H1 (cell line): Measurements from ENCODE around the gene MACROD2. TPM values are rescaled to one million over a fixed set of nuclear protein-coding genes. Genes with fewer than 3 reads are reported as not detected.

Experiments
- CTCF ChIA-PET: fragments of 300-600 bp; sonication (Branson Sonifier 250); formaldehyde crosslinking; loops from one replicate; lab custom pipeline; 2021; ENCODE audit not compliant: partially characterized antibody; lab: Charles Lee
- POLR2A ChIA-PET: fragments of 300-600 bp; sonication (Branson Sonifier 250); formaldehyde crosslinking; loops from one replicate; lab custom pipeline; 2021; ENCODE audit warnings: inconsistent platforms; ENCODE audit not compliant: partially characterized antibody; lab: Charles Lee
- DNase-seq, 2 experiments: peaks; one replicate each; pipeline versions ENCODE4 v3.0.0 to v3.0.0-alpha.2; 2010 to 2022; ENCODE audit warnings: low spot score in 2 of 2, low read depth in 1 of 2, mixed read lengths in 1 of 2
- FAIRE-seq: peaks from 2 replicates; lab custom pipeline; 2011; peaks lifted over from hg19 to GRCh38; lab: Jason Lieb, UNC
- H2AFZ ChIP-seq: 2 replicates; pipeline ENCODE4 v1.8.1; 2012; ENCODE audit warnings: low read length, inconsistent platforms
- H2AK5ac ChIP-seq: 2 replicates; pipeline ENCODE4 v1.6.1; 2013; ENCODE audit warnings: low read depth, low read length
- H2BK120ac ChIP-seq: replicated peaks from 2 replicates; pipeline ENCODE3; 2013; ENCODE audit warnings: low read depth, low read length, inconsistent platforms
- H2BK12ac ChIP-seq: 2 replicates; pipeline ENCODE4 v1.6.1; 2013; ENCODE audit warnings: low read depth, low read length
- H2BK15ac ChIP-seq: 2 replicates; pipeline ENCODE4 v1.6.1; 2013; ENCODE audit warnings: low read length
- H2BK20ac ChIP-seq: 2 replicates; pipeline ENCODE4 v1.6.1; 2013; ENCODE audit warnings: low read length
- H2BK5ac ChIP-seq: 2 replicates; pipeline ENCODE4 v1.6.1; 2013; ENCODE audit warnings: low read depth, low read length
- H3K14ac ChIP-seq: 2 replicates; pipeline ENCODE4 v1.6.1; 2013; ENCODE audit warnings: inconsistent platforms; ENCODE audit not compliant: insufficient read length
- H3K18ac ChIP-seq: 2 replicates; pipeline ENCODE4 v1.6.1; 2013; ENCODE audit warnings: low read length; ENCODE audit errors: extremely low read depth
- H3K23ac ChIP-seq: 2 replicates; pipeline ENCODE4 v1.6.1; 2013; ENCODE audit warnings: inconsistent platforms; ENCODE audit not compliant: insufficient read length
- H3K23me2 ChIP-seq: 2 replicates; pipeline ENCODE4 v1.6.1; 2013; ENCODE audit warnings: low read depth, low read length
- H3K27ac ChIP-seq: 2 replicates; pipeline ENCODE4 v1.6.1; 2011; ENCODE audit warnings: low read depth, low read length, inconsistent platforms
- H3K27me3 ChIP-seq, 4 experiments: replicated peaks in 1 of 4; 1 replicate in 1 of 4; 2 replicates in 3 of 4; pipeline versions ENCODE4 v1.6.1 to v1.8.1; 2011 to 2013; ENCODE audit warnings: low read length in 3 of 4, mild to moderate bottlenecking in 3 of 4, inconsistent platforms in 2 of 4, mixed read lengths in 2 of 4, moderate library complexity in 1 of 4; ENCODE audit not compliant: control insufficient read depth in 3 of 4, insufficient read depth in 3 of 4; ENCODE audit errors: extremely low read depth in 1 of 4
- H3K36me3 ChIP-seq, 4 experiments: 2 replicates each; pipeline versions ENCODE4 v1.6.1 to v1.8.1; 2011 to 2013; ENCODE audit warnings: mild to moderate bottlenecking in 4 of 4, low read length in 3 of 4, moderate library complexity in 2 of 4, control low read depth in 1 of 4, inconsistent platforms in 1 of 4; ENCODE audit not compliant: insufficient read depth in 4 of 4, control insufficient read depth in 2 of 4
- H3K4ac ChIP-seq: replicated peaks from 2 replicates; pipeline ENCODE3; 2013; ENCODE audit warnings: low read length, low read depth, mixed read lengths, inconsistent platforms; ENCODE audit not compliant: insufficient read length
- H3K4me1 ChIP-seq, 4 experiments: replicated peaks in 1 of 4; 1 replicate in 1 of 4; 2 replicates in 3 of 4; pipeline versions ENCODE4 v1.6.1 to v1.8.1; 2011 to 2013; ENCODE audit warnings: low read length in 3 of 4, inconsistent platforms in 2 of 4, mixed read lengths in 1 of 4; ENCODE audit not compliant: insufficient read depth in 4 of 4, control insufficient read depth in 3 of 4
- H3K4me2 ChIP-seq, 2 experiments: 2 replicates each; pipeline versions ENCODE4 v1.6.1 to v1.8.1; 2011 to 2013; ENCODE audit warnings: low read depth in 2 of 2, low read length in 2 of 2, control low read depth in 1 of 2, inconsistent platforms in 1 of 2, mild to moderate bottlenecking in 1 of 2; ENCODE audit not compliant: insufficient read depth in 1 of 2
- H3K4me3 ChIP-seq, 4 experiments: fragments of 200-600, 300-600 bp in 1 of 4; sonication (generic), shearing (Covaris generic), sonication (Bioruptor Twin) in 1 of 4; 2 replicates each; pipeline versions ENCODE4 v1.5.1 to v1.8.1; 2011 to 2016; ENCODE audit warnings: low read length in 4 of 4, low read depth in 3 of 4, control low read depth in 2 of 4, inconsistent platforms in 2 of 4, mild to moderate bottlenecking in 2 of 4, mixed read lengths in 1 of 4, moderate library complexity in 1 of 4; ENCODE audit not compliant: insufficient read depth in 2 of 4; ENCODE audit errors: extremely low read depth in 1 of 4
- H3K56ac ChIP-seq: replicated peaks from 2 replicates; pipeline ENCODE3; 2013; ENCODE audit warnings: low read depth, mild to moderate bottlenecking, mixed read lengths, low read length, inconsistent platforms; ENCODE audit not compliant: insufficient read length
- H3K79me1 ChIP-seq: 2 replicates; pipeline ENCODE4 v1.6.1; 2013; ENCODE audit warnings: low read depth, low read length, control low read depth
- H3K79me2 ChIP-seq, 2 experiments: 2 replicates each; pipeline versions ENCODE4 v1.6.1 to v1.8.1; 2012 to 2013; ENCODE audit warnings: low read length in 2 of 2, mild to moderate bottlenecking in 2 of 2, inconsistent platforms in 1 of 2; ENCODE audit not compliant: insufficient read depth in 2 of 2, control insufficient read depth in 1 of 2
- H3K9ac ChIP-seq, 4 experiments: replicated peaks in 1 of 4; 1 replicate in 1 of 4; 2 replicates in 3 of 4; pipeline versions ENCODE4 v1.6.1 to v1.8.1; 2011 to 2013; ENCODE audit warnings: low read depth in 3 of 4, low read length in 3 of 4, control low read depth in 2 of 4, mild to moderate bottlenecking in 2 of 4, moderate library complexity in 2 of 4, inconsistent platforms in 1 of 4; ENCODE audit errors: extremely low read depth in 1 of 4
- H3K9me3 ChIP-seq, 2 experiments: 2 replicates each; pipeline versions ENCODE4 v1.6.1 to v1.8.1; 2012 to 2013; ENCODE audit warnings: mild to moderate bottlenecking in 2 of 2, moderate library complexity in 2 of 2, control low read depth in 1 of 2, inconsistent platforms in 1 of 2, low read depth in 1 of 2, low read length in 1 of 2, mixed read lengths in 1 of 2; ENCODE audit not compliant: insufficient read depth in 2 of 2
- H4K20me1 ChIP-seq, 2 experiments: replicated peaks in 1 of 2; 2 replicates each; pipeline versions ENCODE3 to v1.8.1; 2011 to 2013; ENCODE audit warnings: inconsistent platforms in 2 of 2, low read length in 2 of 2, mild to moderate bottlenecking in 1 of 2; ENCODE audit not compliant: insufficient read depth in 2 of 2, control insufficient read depth in 1 of 2
- H4K5ac ChIP-seq: 2 replicates; pipeline ENCODE4 v1.6.1; 2013; ENCODE audit warnings: low read length, low read depth, mixed read lengths, inconsistent platforms; ENCODE audit not compliant: insufficient read length
- H4K8ac ChIP-seq: 2 replicates; pipeline ENCODE4 v1.8.0; 2013; ENCODE audit warnings: mild to moderate bottlenecking, moderate library complexity, low read length, inconsistent platforms; ENCODE audit not compliant: insufficient read depth; ENCODE audit errors: extremely low read depth
- H4K91ac ChIP-seq: replicated peaks from 2 replicates; pipeline ENCODE3; 2013; ENCODE audit warnings: low read length, mixed read lengths, inconsistent platforms; ENCODE audit not compliant: insufficient read length
- BACH1 ChIP-seq: IDR thresholded peaks from 2 replicates; pipeline ENCODE4 v1.6.1; 2012; ENCODE audit warnings: low read length, improper control_type of control experiment
- CHD1 ChIP-seq: IDR thresholded peaks from 2 replicates; pipeline ENCODE4 v1.6.1; 2012; ENCODE audit warnings: low read depth, low read length, improper control_type of control experiment
- PHF8 ChIP-seq: fragments of 200-600 bp; sonication (generic); conservative IDR thresholded peaks from 2 replicates; pipeline ENCODE4 v1.7.1; 2012; ENCODE audit warnings: low read depth, mild to moderate bottlenecking, inconsistent platforms, low read length, moderate library complexity
- SAP30 ChIP-seq: fragments of 300-600 bp; sonication (generic); IDR thresholded peaks from 2 replicates; pipeline ENCODE4 v1.7.1; 2012; ENCODE audit warnings: low read length, moderate library complexity, mild to moderate bottlenecking, inconsistent platforms; ENCODE audit not compliant: insufficient read depth, insufficient replicate concordance
- SUZ12 ChIP-seq: fragments of 200-600 bp; sonication (generic); IDR thresholded peaks from 2 replicates; pipeline ENCODE4 v1.6.1; 2012; ENCODE audit warnings: mild to moderate bottlenecking, inconsistent platforms, low read length, moderate library complexity, mixed read lengths
- WGBS, 2 experiments: shearing (Covaris generic) in 1 of 2; methylation state at CpG; one replicate each; pipeline versions ENCODE4 v1.1.6 to v1.1.7; 2013 to 2015; ENCODE audit warnings: low lambda C conversion rate in 2 of 2, mixed read lengths in 2 of 2, inconsistent platforms in 1 of 2, low coverage in 1 of 2, missing lambda C conversion rate in 1 of 2; ENCODE audit not compliant: insufficient replicate concordance in 2 of 2, insufficient coverage in 1 of 2, insufficient read length in 1 of 2; ENCODE audit errors: extremely low coverage in 1 of 2, missing lambda C conversion rate in 1 of 2; 5-methylcytosine and 5-hydroxymethylcytosine counted together
- polyA plus RNA-seq, 7 experiments: library from polyadenylated mRNA; depleted of rRNA in 3 of 7; stranded (reverse) in 5 of 7; unstranded in 2 of 7; fragments of >200 nt in 5 of 7; fragments of 200-250 nt in 2 of 7; gene quantifications; 1 replicate in 5 of 7; 2 replicates in 1 of 7; 4 replicates in 1 of 7; pipeline versions ENCODE4 v1.2.1 to v1.2.3, GENCODE V29; 2011 to 2013; ENCODE audit warnings: missing spikeins in 2 of 7, mixed read lengths in 2 of 7
- total RNA-seq: library from RNA; stranded (reverse); fragmentation: NEBNext Ultra II Directional; extraction: Animal tissue kit (Norgen Biotek cat#: 25700); gene quantifications from 2 replicates; pipeline ENCODE4 v1.2.1, GENCODE V29; 2021

MACROD2 gene
- total and polyA plus RNA-seq, 2 of the 8 experiments (the other 6 are each of a cell fraction or from before 2014, with no cell fraction given), result 0.70 to 3.9 TPM

DNA sequence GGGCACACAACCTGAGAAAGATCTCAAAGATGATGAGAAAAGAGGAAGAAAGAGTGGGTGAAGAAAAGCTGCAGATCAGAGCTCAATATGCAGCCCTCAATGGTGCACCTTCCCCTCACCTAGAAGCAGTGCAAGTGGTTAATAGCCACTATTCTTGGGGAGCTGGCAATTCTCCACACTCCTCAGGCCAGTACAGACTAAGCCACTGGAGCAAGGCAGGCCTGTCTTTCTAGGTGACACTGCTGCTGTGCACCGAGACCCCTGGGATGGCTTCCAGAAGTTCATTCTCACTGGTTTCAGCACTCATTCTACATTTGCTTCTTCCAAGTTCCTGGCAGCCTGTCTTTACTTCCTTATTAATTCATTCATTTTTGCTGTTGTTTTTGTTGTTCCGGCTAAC is 1604.6 kb downstream of the MACROD2 start:
- H3K79me2 ChIP-seq, result no peaks in the 10 kb centered on the region
- H4K5ac ChIP-seq, result no peak overlapping the region
- H3K4me1 ChIP-seq, result no peaks in the 10 kb centered on the region
- H3K9ac ChIP-seq, result no peak overlapping the region
- H3K56ac ChIP-seq, result no peak overlapping the region
- H3K27ac ChIP-seq, result no peak overlapping the region
- no peaks in the 10 kb centered on the region for H4K20me1 ChIP-seq
- no peak overlapping the region for H2BK120ac ChIP-seq
- H3K14ac ChIP-seq, result no peak overlapping the region
- no peak overlapping the region for H3K23ac ChIP-seq
- no peak overlapping the region for H3K18ac ChIP-seq
- H2BK20ac ChIP-seq, result no peak overlapping the region
- ChIA-PET POLR2A (no interaction called here), CTCF (interaction anchor here (1.6 kb wide), 1 partner anchor 8 kb away, joined by 3 read pairs; no protein-coding TSS in a partner anchor)
- no peaks in the 10 kb centered on the region for H3K23me2 ChIP-seq
- no peak for FAIRE-seq
- H4K91ac ChIP-seq, result no peak overlapping the region
- H3K9me3 ChIP-seq, result no peaks in the 10 kb centered on the region
- no peak overlapping the region for H4K8ac ChIP-seq
- H3K4me3 ChIP-seq, result no peak overlapping the region
- H3K27me3 ChIP-seq, result no peaks in the 10 kb centered on the region
- 95% methylated on average over 2 of the region's 2 CpGs; no CpG with 5 or more reads in 1 of the 2 experiments for WGBS, 2 experiments
- H2AFZ ChIP-seq, result no peak overlapping the region
- H3K4ac ChIP-seq, result no peak overlapping the region
- no peak overlapping the region for H2BK12ac ChIP-seq
- no peak for DNase-seq
- H2BK15ac ChIP-seq, result no peak overlapping the region
- H3K4me2 ChIP-seq, result no peak overlapping the region
- H3K36me3 ChIP-seq, result no peaks in the 10 kb centered on the region
- H3K79me1 ChIP-seq, result no peaks in the 10 kb centered on the region
- no peak overlapping the region for H2AK5ac ChIP-seq
- H2BK5ac ChIP-seq, result no peak overlapping the region
- TF ChIP-seq BACH1 (no peak), PHF8 (no peak), SUZ12 (no peak), SAP30 (no peak), CHD1 (no peak)
